H1 (cell line): ENCODE results near the gene PBOV1. TPM values are rescaled to one million over a fixed set of nuclear protein-coding genes. Genes with fewer than 3 reads are reported as not detected.

Experiments used
- CTCF ChIA-PET: fragments of 300-600 bp; sonication (Branson Sonifier 250); formaldehyde crosslinking; loops from one replicate; lab custom pipeline; 2021; ENCODE audit not compliant: partially characterized antibody; lab: Charles Lee
- POLR2A ChIA-PET: fragments of 300-600 bp; sonication (Branson Sonifier 250); formaldehyde crosslinking; loops from one replicate; lab custom pipeline; 2021; ENCODE audit warnings: inconsistent platforms; ENCODE audit not compliant: partially characterized antibody; lab: Charles Lee
- DNase-seq, 2 experiments: peaks; one replicate each; pipeline versions ENCODE4 v3.0.0 to v3.0.0-alpha.2; 2010 to 2022; ENCODE audit warnings: low spot score in 2 of 2, low read depth in 1 of 2, mixed read lengths in 1 of 2
- FAIRE-seq: peaks from 2 replicates; lab custom pipeline; 2011; peaks lifted over from hg19 to GRCh38; lab: Jason Lieb, UNC
- H2AFZ ChIP-seq: 2 replicates; pipeline ENCODE4 v1.8.1; 2012; ENCODE audit warnings: low read length, inconsistent platforms
- H2AK5ac ChIP-seq: 2 replicates; pipeline ENCODE4 v1.6.1; 2013; ENCODE audit warnings: low read depth, low read length
- H2BK120ac ChIP-seq: replicated peaks from 2 replicates; pipeline ENCODE3; 2013; ENCODE audit warnings: low read depth, low read length, inconsistent platforms
- H2BK12ac ChIP-seq: 2 replicates; pipeline ENCODE4 v1.6.1; 2013; ENCODE audit warnings: low read depth, low read length
- H2BK15ac ChIP-seq: 2 replicates; pipeline ENCODE4 v1.6.1; 2013; ENCODE audit warnings: low read length
- H2BK20ac ChIP-seq: 2 replicates; pipeline ENCODE4 v1.6.1; 2013; ENCODE audit warnings: low read length
- H2BK5ac ChIP-seq: 2 replicates; pipeline ENCODE4 v1.6.1; 2013; ENCODE audit warnings: low read depth, low read length
- H3K14ac ChIP-seq: 2 replicates; pipeline ENCODE4 v1.6.1; 2013; ENCODE audit warnings: inconsistent platforms; ENCODE audit not compliant: insufficient read length
- H3K18ac ChIP-seq: 2 replicates; pipeline ENCODE4 v1.6.1; 2013; ENCODE audit warnings: low read length; ENCODE audit errors: extremely low read depth
- H3K23ac ChIP-seq: 2 replicates; pipeline ENCODE4 v1.6.1; 2013; ENCODE audit warnings: inconsistent platforms; ENCODE audit not compliant: insufficient read length
- H3K23me2 ChIP-seq: 2 replicates; pipeline ENCODE4 v1.6.1; 2013; ENCODE audit warnings: low read depth, low read length
- H3K27ac ChIP-seq: 2 replicates; pipeline ENCODE4 v1.6.1; 2011; ENCODE audit warnings: low read depth, low read length, inconsistent platforms
- H3K27me3 ChIP-seq, 4 experiments: replicated peaks in 1 of 4; 1 replicate in 1 of 4; 2 replicates in 3 of 4; pipeline versions ENCODE4 v1.6.1 to v1.8.1; 2011 to 2013; ENCODE audit warnings: low read length in 3 of 4, mild to moderate bottlenecking in 3 of 4, inconsistent platforms in 2 of 4, mixed read lengths in 2 of 4, moderate library complexity in 1 of 4; ENCODE audit not compliant: control insufficient read depth in 3 of 4, insufficient read depth in 3 of 4; ENCODE audit errors: extremely low read depth in 1 of 4
- H3K36me3 ChIP-seq, 4 experiments: 2 replicates each; pipeline versions ENCODE4 v1.6.1 to v1.8.1; 2011 to 2013; ENCODE audit warnings: mild to moderate bottlenecking in 4 of 4, low read length in 3 of 4, moderate library complexity in 2 of 4, control low read depth in 1 of 4, inconsistent platforms in 1 of 4; ENCODE audit not compliant: insufficient read depth in 4 of 4, control insufficient read depth in 2 of 4
- H3K4ac ChIP-seq: replicated peaks from 2 replicates; pipeline ENCODE3; 2013; ENCODE audit warnings: low read length, low read depth, mixed read lengths, inconsistent platforms; ENCODE audit not compliant: insufficient read length
- H3K4me1 ChIP-seq, 4 experiments: replicated peaks in 1 of 4; 1 replicate in 1 of 4; 2 replicates in 3 of 4; pipeline versions ENCODE4 v1.6.1 to v1.8.1; 2011 to 2013; ENCODE audit warnings: low read length in 3 of 4, inconsistent platforms in 2 of 4, mixed read lengths in 1 of 4; ENCODE audit not compliant: insufficient read depth in 4 of 4, control insufficient read depth in 3 of 4
- H3K4me2 ChIP-seq, 2 experiments: 2 replicates each; pipeline versions ENCODE4 v1.6.1 to v1.8.1; 2011 to 2013; ENCODE audit warnings: low read depth in 2 of 2, low read length in 2 of 2, control low read depth in 1 of 2, inconsistent platforms in 1 of 2, mild to moderate bottlenecking in 1 of 2; ENCODE audit not compliant: insufficient read depth in 1 of 2
- H3K4me3 ChIP-seq, 4 experiments: fragments of 200-600, 300-600 bp in 1 of 4; sonication (generic), shearing (Covaris generic), sonication (Bioruptor Twin) in 1 of 4; 2 replicates each; pipeline versions ENCODE4 v1.5.1 to v1.8.1; 2011 to 2016; ENCODE audit warnings: low read length in 4 of 4, low read depth in 3 of 4, control low read depth in 2 of 4, inconsistent platforms in 2 of 4, mild to moderate bottlenecking in 2 of 4, mixed read lengths in 1 of 4, moderate library complexity in 1 of 4; ENCODE audit not compliant: insufficient read depth in 2 of 4; ENCODE audit errors: extremely low read depth in 1 of 4
- H3K56ac ChIP-seq: replicated peaks from 2 replicates; pipeline ENCODE3; 2013; ENCODE audit warnings: low read depth, mild to moderate bottlenecking, mixed read lengths, low read length, inconsistent platforms; ENCODE audit not compliant: insufficient read length
- H3K79me1 ChIP-seq: 2 replicates; pipeline ENCODE4 v1.6.1; 2013; ENCODE audit warnings: low read depth, low read length, control low read depth
- H3K79me2 ChIP-seq, 2 experiments: 2 replicates each; pipeline versions ENCODE4 v1.6.1 to v1.8.1; 2012 to 2013; ENCODE audit warnings: low read length in 2 of 2, mild to moderate bottlenecking in 2 of 2, inconsistent platforms in 1 of 2; ENCODE audit not compliant: insufficient read depth in 2 of 2, control insufficient read depth in 1 of 2
- H3K9ac ChIP-seq, 4 experiments: replicated peaks in 1 of 4; 1 replicate in 1 of 4; 2 replicates in 3 of 4; pipeline versions ENCODE4 v1.6.1 to v1.8.1; 2011 to 2013; ENCODE audit warnings: low read depth in 3 of 4, low read length in 3 of 4, control low read depth in 2 of 4, mild to moderate bottlenecking in 2 of 4, moderate library complexity in 2 of 4, inconsistent platforms in 1 of 4; ENCODE audit errors: extremely low read depth in 1 of 4
- H3K9me3 ChIP-seq, 2 experiments: 2 replicates each; pipeline versions ENCODE4 v1.6.1 to v1.8.1; 2012 to 2013; ENCODE audit warnings: mild to moderate bottlenecking in 2 of 2, moderate library complexity in 2 of 2, control low read depth in 1 of 2, inconsistent platforms in 1 of 2, low read depth in 1 of 2, low read length in 1 of 2, mixed read lengths in 1 of 2; ENCODE audit not compliant: insufficient read depth in 2 of 2
- H4K20me1 ChIP-seq, 2 experiments: replicated peaks in 1 of 2; 2 replicates each; pipeline versions ENCODE3 to v1.8.1; 2011 to 2013; ENCODE audit warnings: inconsistent platforms in 2 of 2, low read length in 2 of 2, mild to moderate bottlenecking in 1 of 2; ENCODE audit not compliant: insufficient read depth in 2 of 2, control insufficient read depth in 1 of 2
- H4K5ac ChIP-seq: 2 replicates; pipeline ENCODE4 v1.6.1; 2013; ENCODE audit warnings: low read length, low read depth, mixed read lengths, inconsistent platforms; ENCODE audit not compliant: insufficient read length
- H4K8ac ChIP-seq: 2 replicates; pipeline ENCODE4 v1.8.0; 2013; ENCODE audit warnings: mild to moderate bottlenecking, moderate library complexity, low read length, inconsistent platforms; ENCODE audit not compliant: insufficient read depth; ENCODE audit errors: extremely low read depth
- H4K91ac ChIP-seq: replicated peaks from 2 replicates; pipeline ENCODE3; 2013; ENCODE audit warnings: low read length, mixed read lengths, inconsistent platforms; ENCODE audit not compliant: insufficient read length
- CBX5 ChIP-seq: fragments of 300-800, 300-1000 bp; sonication (generic); IDR thresholded peaks from 2 replicates; pipeline ENCODE4 v1.7.1; 2016; ENCODE audit warnings: antibody characterized with exemption, low read length, low read depth
- CHD1 ChIP-seq: IDR thresholded peaks from 2 replicates; pipeline ENCODE4 v1.6.1; 2012; ENCODE audit warnings: low read depth, low read length, improper control_type of control experiment
- CREB1 ChIP-seq: IDR thresholded peaks from 2 replicates; pipeline ENCODE4 v1.6.1; 2012; ENCODE audit warnings: inconsistent platforms
- CTCF ChIP-seq, 3 experiments: IDR thresholded peaks; 1 replicate in 2 of 3; 2 replicates in 1 of 3; pipeline versions ENCODE4 v1.5.1 to v1.6.1; 2011; ENCODE audit warnings: low read length in 3 of 3, mild to moderate bottlenecking in 3 of 3, inconsistent platforms in 2 of 3, low read depth in 1 of 3, moderate library complexity in 1 of 3; ENCODE audit not compliant: insufficient read depth in 1 of 3; ENCODE audit errors: control extremely low read depth in 1 of 3
- JUND ChIP-seq: IDR thresholded peaks from 2 replicates; pipeline ENCODE4 v1.6.1; 2011; ENCODE audit warnings: mild to moderate bottlenecking, improper control_type of control experiment, low read length
- SRF ChIP-seq: IDR thresholded peaks from 2 replicates; pipeline ENCODE4 v1.6.1; 2011; ENCODE audit warnings: mild to moderate bottlenecking, low read depth, low read length, moderate library complexity
- WGBS, 2 experiments: shearing (Covaris generic) in 1 of 2; methylation state at CpG; one replicate each; pipeline versions ENCODE4 v1.1.6 to v1.1.7; 2013 to 2015; ENCODE audit warnings: low lambda C conversion rate in 2 of 2, mixed read lengths in 2 of 2, inconsistent platforms in 1 of 2, low coverage in 1 of 2, missing lambda C conversion rate in 1 of 2; ENCODE audit not compliant: insufficient replicate concordance in 2 of 2, insufficient coverage in 1 of 2, insufficient read length in 1 of 2; ENCODE audit errors: extremely low coverage in 1 of 2, missing lambda C conversion rate in 1 of 2; 5-methylcytosine and 5-hydroxymethylcytosine counted together
- polyA plus RNA-seq, 7 experiments: library from polyadenylated mRNA; depleted of rRNA in 3 of 7; stranded (reverse) in 5 of 7; unstranded in 2 of 7; fragments of >200 nt in 5 of 7; fragments of 200-250 nt in 2 of 7; gene quantifications; 1 replicate in 5 of 7; 2 replicates in 1 of 7; 4 replicates in 1 of 7; pipeline versions ENCODE4 v1.2.1 to v1.2.3, GENCODE V29; 2011 to 2013; ENCODE audit warnings: missing spikeins in 2 of 7, mixed read lengths in 2 of 7
- total RNA-seq: library from RNA; stranded (reverse); fragmentation: NEBNext Ultra II Directional; extraction: Animal tissue kit (Norgen Biotek cat#: 25700); gene quantifications from 2 replicates; pipeline ENCODE4 v1.2.1, GENCODE V29; 2021

Gene PBOV1
- total and polyA plus RNA-seq, 2 of the 8 experiments (the other 6 are each of a cell fraction or from before 2014, with no cell fraction given) = not detected

GRCh38 chr6:138184230-138184629 is 34.1 kb downstream of the PBOV1 start:
- no peak overlapping the region for H3K4me2 ChIP-seq
- no peak overlapping the region for H3K18ac ChIP-seq
- no peaks in the 10 kb centered on the region for H4K20me1 ChIP-seq
- no peak overlapping the region for H4K91ac ChIP-seq
- H3K4me1 ChIP-seq = peaks cover 9 to 22% (median 18%) of the 10 kb centered on the region in 4 experiments
- no peak overlapping the region for H3K9ac ChIP-seq
- no peak overlapping the region for H2BK20ac ChIP-seq
- no peaks in the 10 kb centered on the region for H3K23me2 ChIP-seq
- no peak overlapping the region for H3K27ac ChIP-seq
- ChIA-PET POLR2A (no interaction called here), CTCF (interaction anchor here (1.3 to 3.2 kb wide), 5 partner anchors 9 to 92 kb away, joined by 3 to 16 read pairs (median 4); no protein-coding TSS in a partner anchor)
- H2BK120ac ChIP-seq = no peak overlapping the region
- WGBS, 2 experiments = 84% methylated on average over 3 of the region's 3 CpGs; no CpG with 5 or more reads in 1 of the 2 experiments
- no peak overlapping the region for H3K4me3 ChIP-seq
- H4K5ac ChIP-seq = peak overlapping the region; percentile 4
- no peak overlapping the region for H2BK15ac ChIP-seq
- H3K4ac ChIP-seq = no peak overlapping the region
- no peak overlapping the region for H2BK12ac ChIP-seq
- H3K9me3 ChIP-seq = no peaks in the 10 kb centered on the region
- no peak for DNase-seq
- no peak for FAIRE-seq
- peaks cover 5% of the 10 kb centered on the region; the same call in 1 of the 2 replicates for H3K79me1 ChIP-seq
- no peak overlapping the region for H2BK5ac ChIP-seq
- no peaks in the 10 kb centered on the region for H3K36me3 ChIP-seq
- H3K79me2 ChIP-seq = peaks cover 0 to 7% of the 10 kb centered on the region in 2 experiments; a peak in 2 of 4 replicates
- no peak overlapping the region for H3K56ac ChIP-seq
- H3K27me3 ChIP-seq = no peaks in the 10 kb centered on the region
- H3K23ac ChIP-seq = no peak overlapping the region
- H3K14ac ChIP-seq = no peak overlapping the region
- TF ChIP-seq CREB1 (no peak), CBX5 (no peak), CTCF (IDR thresholded peaks at IDR 0.05; ENCODE audit: control extremely low read depth in 1 of 3, insufficient read depth in 1 of 3, low read depth in 1 of 3, low read length in 3 of 3) (no peak), CHD1 (no peak), JUND (no peak), SRF (no peak)
- no peak overlapping the region for H4K8ac ChIP-seq
- H2AK5ac ChIP-seq = no peak overlapping the region
- H2AFZ ChIP-seq = no peak overlapping the region
